A549 (cell line): Measurements from ENCODE around the gene TCN2. TPM values are rescaled to one million over a fixed set of nuclear protein-coding genes. Genes with fewer than 3 reads are reported as not detected.

Experiments used
- ATAC-seq, 2 experiments: fragments of 200-7000 bp in 1 of 2; fragments of >200 bp in 1 of 2; cut with Nextera tagmentation in 1 of 2; cut with Tn5 transposase in 1 of 2; 3 replicates each; pipeline versions ENCODE4 v1.8.0 to v1.9.1; 2018 to 2020; ENCODE audit warnings: mild to moderate bottlenecking in 1 of 2, moderate library complexity in 1 of 2
- CTCF ChIA-PET: fragments of 300-600 bp; sonication (Branson Sonifier 250); formaldehyde crosslinking; extraction: SDS; loops from one replicate; lab custom pipeline; 2021; ENCODE audit warnings: antibody characterized with exemption, inconsistent platforms; lab: Yijun Ruan, JAX
- POLR2A ChIA-PET: fragments of 350-600 bp; formaldehyde crosslinking; extraction: SDS; loops from one replicate; lab custom pipeline; 2021; ENCODE audit warnings: antibody characterized with exemption, inconsistent platforms; lab: Yijun Ruan, JAX
- DNase-seq, 2 experiments: peaks; one replicate each; pipeline versions ENCODE4 v3.0.0 to v3.0.0-alpha.2; 2011 to 2016; ENCODE audit warnings: low read depth in 1 of 2, low spot score in 1 of 2
- FAIRE-seq: peaks from 2 replicates; lab custom pipeline; 2011; peaks lifted over from hg19 to GRCh38; lab: Jason Lieb, UNC
- H3K27ac ChIP-seq, 2 experiments: fragments of >200 bp; sonication (Bioruptor Twin); formaldehyde crosslinking; 3 replicates each; pipeline ENCODE4 v1.5.1; 2016 to 2017
- H3K4me1 ChIP-seq: fragments of >200 bp; sonication (Bioruptor Twin); formaldehyde crosslinking; 3 replicates; pipeline ENCODE4 v1.6.1; 2016
- H3K4me2 ChIP-seq: fragments of >200 bp; sonication (Bioruptor Twin); formaldehyde crosslinking; 3 replicates; pipeline ENCODE4 v1.6.1; 2016
- H3K4me3 ChIP-seq: fragments of >200 bp; sonication (Bioruptor Twin); formaldehyde crosslinking; 3 replicates; pipeline ENCODE4 v1.5.1; 2016
- H3K9me3 ChIP-seq: fragments of >200 bp; sonication (Bioruptor Twin); formaldehyde crosslinking; 3 replicates; pipeline ENCODE4 v1.6.1; 2016
- CBX2 ChIP-seq: fragments of 200-600 bp; sonication (generic); IDR thresholded peaks from 2 replicates; pipeline ENCODE4 v1.6.1; 2016; ENCODE audit warnings: low read depth, mild to moderate bottlenecking, borderline replicate concordance
- CHD2 ChIP-seq: fragments of 150-350 bp; IDR thresholded peaks from 2 replicates; pipeline ENCODE4 v1.6.1; 2014; ENCODE audit warnings: low read length; ENCODE audit not compliant: partially characterized antibody
- FOSB ChIP-seq: fragments of 250-450 bp; sonication (Bioruptor Pico); IDR thresholded peaks from 2 replicates; pipeline ENCODE4 v1.5.0; 2020; ENCODE audit warnings: mild to moderate bottlenecking, moderate library complexity
- FOSL2 ChIP-seq, 2 experiments: fragments of 450-650 bp in 1 of 2; fragments of >200 bp in 1 of 2; sonication (Bioruptor Twin) in 1 of 2; formaldehyde crosslinking; IDR thresholded peaks; 2 replicates each; pipeline versions ENCODE4 v1.5.0 to v1.6.1; 2016 to 2020; ENCODE audit warnings: mild to moderate bottlenecking in 1 of 2, moderate library complexity in 1 of 2
- FOXS1 ChIP-seq: fragments of 250-450 bp; sonication (Bioruptor Pico); IDR thresholded peaks from 2 replicates; pipeline ENCODE4 v1.5.0; 2020; ENCODE audit warnings: mild to moderate bottlenecking, moderate library complexity
- HDAC2 ChIP-seq: fragments of 200-600 bp; sonication (generic); IDR thresholded peaks from 2 replicates; pipeline ENCODE4 v1.6.1; 2016
- HOXA7 ChIP-seq: fragments of 250-450 bp; sonication (Bioruptor Pico); IDR thresholded peaks from 2 replicates; pipeline ENCODE4 v1.5.0; 2020; ENCODE audit warnings: mild to moderate bottlenecking, moderate library complexity
- HOXB5 ChIP-seq: fragments of 250-450 bp; sonication (Bioruptor Pico); IDR thresholded peaks from 2 replicates; pipeline ENCODE4 v1.5.0; 2020; ENCODE audit warnings: mild to moderate bottlenecking, moderate library complexity
- JUN ChIP-seq, 2 experiments: fragments of >200 bp; sonication (Bioruptor Twin); formaldehyde crosslinking; IDR thresholded peaks; 2 replicates in 1 of 2; 3 replicates in 1 of 2; pipeline ENCODE4 v1.6.1; 2016 to 2017
- JUNB ChIP-seq: fragments of >200 bp; sonication (Bioruptor Twin); formaldehyde crosslinking; IDR thresholded peaks from 2 replicates; pipeline ENCODE4 v1.6.1; 2016
- MAFK ChIP-seq: fragments of 450-650 bp; IDR thresholded peaks from 2 replicates; pipeline ENCODE4 v1.6.1; 2014; ENCODE audit not compliant: partially characterized antibody
- NR3C1 ChIP-seq: fragments of >200 bp; sonication (Bioruptor Twin); formaldehyde crosslinking; IDR thresholded peaks from 3 replicates; pipeline ENCODE4 v1.6.1; 2017
- POLR2A ChIP-seq: IDR thresholded peaks from 2 replicates; pipeline ENCODE4 v1.6.1; 2012; ENCODE audit warnings: mild to moderate bottlenecking, low read length
- RCOR1 ChIP-seq: fragments of 150-350 bp; IDR thresholded peaks from 2 replicates; pipeline ENCODE4 v1.6.1; 2014; ENCODE audit warnings: antibody characterized with exemption, low read length, low read depth
- RFX5 ChIP-seq: fragments of 450-650 bp; IDR thresholded peaks from 2 replicates; pipeline ENCODE4 v1.7.1; 2014; ENCODE audit warnings: antibody characterized with exemption, mild to moderate bottlenecking, moderate library complexity
- SREBF2 ChIP-seq: fragments of 450-650 bp; IDR thresholded peaks from 2 replicates; pipeline ENCODE4 v1.6.1; 2014; ENCODE audit warnings: mild to moderate bottlenecking, moderate library complexity
- TFCP2L1 ChIP-seq: fragments of 250-450 bp; sonication (Bioruptor Pico); IDR thresholded peaks from 2 replicates; pipeline ENCODE4 v1.5.0; 2021; ENCODE audit warnings: mild to moderate bottlenecking
- ZC3H11A ChIP-seq: fragments of 450-650 bp; IDR thresholded peaks from 2 replicates; pipeline ENCODE4 v1.6.1; 2014; ENCODE audit warnings: antibody characterized with exemption, mild to moderate bottlenecking
- ZFP36 ChIP-seq: fragments of 450-650 bp; IDR thresholded peaks from 2 replicates; pipeline ENCODE4 v1.6.1; 2014; ENCODE audit warnings: borderline replicate concordance; ENCODE audit not compliant: partially characterized antibody
- WGBS: methylation state at CpG from one replicate; pipeline ENCODE4 v1.1.6; 2017; ENCODE audit errors: missing lambda C conversion rate; 5-methylcytosine and 5-hydroxymethylcytosine counted together
- polyA plus RNA-seq, 4 experiments: library from polyadenylated mRNA; depleted of rRNA in 3 of 4; stranded (reverse); fragments of >200 nt; fragmentation: RNase III in 1 of 4; extraction: RNeasy Plus Mini Kit Qiagen cat#74134 plus additional on column Dnase treatment in 1 of 4; gene quantifications; 2 replicates in 3 of 4; 3 replicates in 1 of 4; pipeline ENCODE4 v1.2.3, GENCODE V29; 2011 to 2017
- TF ChIP-seq, protein P1 (sequence below): fragments of >200 bp; sonication (Bioruptor Twin); formaldehyde crosslinking; IDR thresholded peaks from 3 replicates; pipeline ENCODE4 v1.5.1; 2016
- TF ChIP-seq, protein P2 (sequence below): IDR thresholded peaks from 2 replicates; pipeline ENCODE4 v1.6.1; 2012
- TF ChIP-seq, protein P3 (sequence below): fragments of >200 bp; sonication (Bioruptor Twin); formaldehyde crosslinking; IDR thresholded peaks from 2 replicates; pipeline ENCODE4 v1.6.1; 2016
- TF ChIP-seq, protein P4 (sequence below): fragments of >200 bp; sonication (Bioruptor Twin); formaldehyde crosslinking; IDR thresholded peaks from 3 replicates; pipeline ENCODE4 v1.6.1; 2016
- TF ChIP-seq, protein P5 (sequence below): fragments of 200-600 bp; sonication (generic); IDR thresholded peaks from 2 replicates; pipeline ENCODE4 v1.6.1; 2016; ENCODE audit warnings: antibody characterized with exemption, mild to moderate bottlenecking, moderate library complexity

The TCN2 gene
- polyA plus RNA-seq, 2 of the 4 experiments (the other 2 are of a cell fraction) = 3.9 to 4.3 TPM

DNA sequence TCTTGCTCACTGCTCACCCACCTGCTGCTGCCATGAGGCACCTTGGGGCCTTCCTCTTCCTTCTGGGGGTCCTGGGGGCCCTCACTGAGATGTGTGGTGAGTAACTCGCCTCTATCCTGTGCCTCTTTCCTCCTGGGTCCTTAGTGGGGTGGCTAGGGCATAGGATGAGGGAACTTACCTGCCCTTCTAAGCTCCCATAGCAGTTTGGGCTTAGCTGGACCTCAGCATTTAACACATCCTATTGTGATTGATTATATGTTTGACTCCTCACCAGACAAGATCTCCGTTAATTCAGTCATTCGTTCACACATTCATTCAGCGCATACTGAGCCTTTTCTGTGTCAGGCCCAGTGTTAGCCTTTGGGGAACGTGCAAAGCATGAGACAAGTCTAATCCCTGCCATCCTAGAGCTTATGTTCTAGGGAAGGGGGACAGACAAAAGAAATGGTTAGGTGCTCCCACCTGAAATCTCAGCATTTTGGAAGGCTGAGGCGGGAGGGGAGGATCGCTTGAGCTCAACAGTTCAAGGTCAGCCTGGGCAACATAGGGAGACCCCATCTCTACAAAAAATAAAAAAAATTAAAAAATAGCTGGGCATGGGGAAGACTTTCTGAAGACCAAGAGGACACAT is 441 bp downstream of the TCN2 start (continued):
- no peak for TF ChIP-seq CHD2
- TF ChIP-seq ZC3H11A = no peak

DNA sequence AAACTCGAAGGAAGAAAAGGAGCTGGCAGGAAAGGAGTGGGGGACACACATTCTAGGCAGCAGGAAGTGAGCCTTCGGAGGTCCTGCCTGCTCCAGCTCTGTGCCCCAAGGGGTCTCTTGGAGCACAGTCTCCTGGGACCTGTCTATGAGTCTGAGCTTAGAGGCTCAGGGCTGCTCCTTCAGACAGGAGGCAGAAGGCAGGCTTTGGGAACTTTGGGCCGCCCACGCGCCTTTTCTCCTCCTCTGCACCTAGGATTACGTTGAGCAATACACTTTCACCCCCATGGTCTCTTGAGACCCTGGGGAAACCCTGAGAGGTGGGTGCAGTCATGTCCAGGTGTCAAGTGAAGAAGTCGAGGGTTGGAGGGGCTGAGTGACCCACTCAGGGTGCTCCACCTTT is 965 bp downstream of the TCN2 start:
- H3K4me2 ChIP-seq = no peak overlapping the region; the same call in 2 of the 3 replicates
- H3K27ac ChIP-seq = peak overlapping the region in 1 of 2 experiments; percentile 90; a peak in 4 of 6 replicates
- no peaks in the 10 kb centered on the region for H3K9me3 ChIP-seq
- POLR2A ChIA-PET = interaction anchor here (0.5 kb wide), 1 partner anchor 209 kb away, joined by 3 read pairs; no protein-coding TSS in a partner anchor
- DNase-seq = no peak
- CTCF ChIA-PET = interaction anchor here (1.3 to 4.0 kb wide), 4 partner anchors 10 to 148 kb away, joined by 5 to 27 read pairs (median 9); partner anchors contain the start of gene SLC35E4
- H3K4me1 ChIP-seq = peaks cover 32% of the 10 kb centered on the region
- WGBS = 91% methylated on average over 7 of the region's 7 CpGs
- FAIRE-seq = no peak
- H3K4me3 ChIP-seq = no peak overlapping the region
- no peak for ATAC-seq
- no peak for TF ChIP-seq MAFK
- TF ChIP-seq ZFP36 = no peak
- no peak for TF ChIP-seq RCOR1
- no peak for TF ChIP-seq NR3C1
- TF ChIP-seq FOSB = no peak
- TF ChIP-seq, protein P1, sequence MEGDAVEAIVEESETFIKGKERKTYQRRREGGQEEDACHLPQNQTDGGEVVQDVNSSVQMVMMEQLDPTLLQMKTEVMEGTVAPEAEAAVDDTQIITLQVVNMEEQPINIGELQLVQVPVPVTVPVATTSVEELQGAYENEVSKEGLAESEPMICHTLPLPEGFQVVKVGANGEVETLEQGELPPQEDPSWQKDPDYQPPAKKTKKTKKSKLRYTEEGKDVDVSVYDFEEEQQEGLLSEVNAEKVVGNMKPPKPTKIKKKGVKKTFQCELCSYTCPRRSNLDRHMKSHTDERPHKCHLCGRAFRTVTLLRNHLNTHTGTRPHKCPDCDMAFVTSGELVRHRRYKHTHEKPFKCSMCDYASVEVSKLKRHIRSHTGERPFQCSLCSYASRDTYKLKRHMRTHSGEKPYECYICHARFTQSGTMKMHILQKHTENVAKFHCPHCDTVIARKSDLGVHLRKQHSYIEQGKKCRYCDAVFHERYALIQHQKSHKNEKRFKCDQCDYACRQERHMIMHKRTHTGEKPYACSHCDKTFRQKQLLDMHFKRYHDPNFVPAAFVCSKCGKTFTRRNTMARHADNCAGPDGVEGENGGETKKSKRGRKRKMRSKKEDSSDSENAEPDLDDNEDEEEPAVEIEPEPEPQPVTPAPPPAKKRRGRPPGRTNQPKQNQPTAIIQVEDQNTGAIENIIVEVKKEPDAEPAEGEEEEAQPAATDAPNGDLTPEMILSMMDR = no peak
- no peak for TF ChIP-seq HDAC2
- TF ChIP-seq, protein P2, sequence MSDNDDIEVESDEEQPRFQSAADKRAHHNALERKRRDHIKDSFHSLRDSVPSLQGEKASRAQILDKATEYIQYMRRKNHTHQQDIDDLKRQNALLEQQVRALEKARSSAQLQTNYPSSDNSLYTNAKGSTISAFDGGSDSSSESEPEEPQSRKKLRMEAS = no peak
- no peak for TF ChIP-seq CBX2
- TF ChIP-seq JUNB = no peak
- TF ChIP-seq, protein P3, sequence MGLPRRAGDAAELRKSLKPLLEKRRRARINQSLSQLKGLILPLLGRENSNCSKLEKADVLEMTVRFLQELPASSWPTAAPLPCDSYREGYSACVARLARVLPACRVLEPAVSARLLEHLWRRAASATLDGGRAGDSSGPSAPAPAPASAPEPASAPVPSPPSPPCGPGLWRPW = no peak
- TF ChIP-seq HOXB5 (CRISPR knock-in tag) = no peak
- TF ChIP-seq POLR2A = no peak
- TF ChIP-seq RFX5 = no peak
- no peak for TF ChIP-seq JUN (IDR thresholded peaks at IDR 0.05)
- TF ChIP-seq SREBF2 = no peak
- TF ChIP-seq ZC3H11A = no peak
- no peak for TF ChIP-seq HOXA7 (CRISPR knock-in tag)
- TF ChIP-seq TFCP2L1 (CRISPR knock-in tag) = no peak
- TF ChIP-seq, protein P4, sequence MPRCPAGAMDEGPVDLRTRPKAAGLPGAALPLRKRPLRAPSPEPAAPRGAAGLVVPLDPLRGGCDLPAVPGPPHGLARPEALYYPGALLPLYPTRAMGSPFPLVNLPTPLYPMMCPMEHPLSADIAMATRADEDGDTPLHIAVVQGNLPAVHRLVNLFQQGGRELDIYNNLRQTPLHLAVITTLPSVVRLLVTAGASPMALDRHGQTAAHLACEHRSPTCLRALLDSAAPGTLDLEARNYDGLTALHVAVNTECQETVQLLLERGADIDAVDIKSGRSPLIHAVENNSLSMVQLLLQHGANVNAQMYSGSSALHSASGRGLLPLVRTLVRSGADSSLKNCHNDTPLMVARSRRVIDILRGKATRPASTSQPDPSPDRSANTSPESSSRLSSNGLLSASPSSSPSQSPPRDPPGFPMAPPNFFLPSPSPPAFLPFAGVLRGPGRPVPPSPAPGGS = no peak

DNA sequence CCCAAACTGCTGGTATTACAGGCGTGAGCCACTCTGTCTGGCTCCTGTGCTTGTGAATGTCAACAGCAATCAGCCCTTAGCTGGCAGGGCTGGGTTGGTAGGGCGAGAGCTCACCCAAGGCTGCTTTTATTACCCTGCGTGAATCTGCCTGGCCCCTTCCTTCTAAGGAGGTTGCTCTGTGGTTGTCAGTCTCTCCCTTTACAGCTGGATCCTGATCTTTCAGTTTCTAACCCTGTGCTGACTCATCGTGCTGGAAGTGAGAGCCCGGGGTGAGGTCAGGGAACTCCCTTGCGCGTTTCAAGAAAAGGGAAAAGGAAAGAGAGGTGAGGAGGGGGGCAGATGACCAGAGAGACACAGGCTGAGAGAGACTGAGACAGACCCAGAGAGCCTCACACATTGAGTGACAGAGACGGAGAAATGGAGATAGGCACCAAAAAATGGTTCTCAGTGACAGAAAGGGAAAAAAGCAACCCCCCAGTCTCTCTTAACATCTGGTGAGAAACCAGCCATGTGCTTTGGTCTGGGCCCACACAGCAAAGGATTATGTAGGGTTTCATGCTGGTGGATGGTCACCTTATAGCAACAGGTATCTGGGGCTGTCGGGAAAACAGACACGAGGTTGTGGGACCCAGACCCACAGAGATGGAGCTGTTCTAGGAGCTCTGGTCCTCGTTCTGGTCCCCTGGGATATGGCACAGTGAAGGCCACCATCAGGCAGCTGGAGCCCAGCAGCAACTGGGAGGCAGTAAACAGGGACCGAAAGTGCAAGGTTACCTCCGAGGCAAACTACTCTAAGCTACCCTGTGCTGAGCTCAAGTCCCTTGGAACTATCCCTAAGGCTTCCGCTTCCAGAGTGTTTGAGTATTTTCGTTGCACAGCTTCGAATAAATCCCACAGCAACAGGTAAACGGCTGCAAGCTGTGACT is 2.5 kb downstream of the TCN2 start:
- TF ChIP-seq HDAC2 (no peak), JUN (IDR thresholded peaks at IDR 0.05) (no peak), MAFK (peak; percentile 79), FOSL2 (IDR thresholded peaks at IDR 0.05) (no peak), FOSL2 (CRISPR knock-in tag; IDR thresholded peaks at IDR 0.05) (peak; percentile 49), FOXS1 (CRISPR knock-in tag) (no peak)
- TF ChIP-seq, protein P5, sequence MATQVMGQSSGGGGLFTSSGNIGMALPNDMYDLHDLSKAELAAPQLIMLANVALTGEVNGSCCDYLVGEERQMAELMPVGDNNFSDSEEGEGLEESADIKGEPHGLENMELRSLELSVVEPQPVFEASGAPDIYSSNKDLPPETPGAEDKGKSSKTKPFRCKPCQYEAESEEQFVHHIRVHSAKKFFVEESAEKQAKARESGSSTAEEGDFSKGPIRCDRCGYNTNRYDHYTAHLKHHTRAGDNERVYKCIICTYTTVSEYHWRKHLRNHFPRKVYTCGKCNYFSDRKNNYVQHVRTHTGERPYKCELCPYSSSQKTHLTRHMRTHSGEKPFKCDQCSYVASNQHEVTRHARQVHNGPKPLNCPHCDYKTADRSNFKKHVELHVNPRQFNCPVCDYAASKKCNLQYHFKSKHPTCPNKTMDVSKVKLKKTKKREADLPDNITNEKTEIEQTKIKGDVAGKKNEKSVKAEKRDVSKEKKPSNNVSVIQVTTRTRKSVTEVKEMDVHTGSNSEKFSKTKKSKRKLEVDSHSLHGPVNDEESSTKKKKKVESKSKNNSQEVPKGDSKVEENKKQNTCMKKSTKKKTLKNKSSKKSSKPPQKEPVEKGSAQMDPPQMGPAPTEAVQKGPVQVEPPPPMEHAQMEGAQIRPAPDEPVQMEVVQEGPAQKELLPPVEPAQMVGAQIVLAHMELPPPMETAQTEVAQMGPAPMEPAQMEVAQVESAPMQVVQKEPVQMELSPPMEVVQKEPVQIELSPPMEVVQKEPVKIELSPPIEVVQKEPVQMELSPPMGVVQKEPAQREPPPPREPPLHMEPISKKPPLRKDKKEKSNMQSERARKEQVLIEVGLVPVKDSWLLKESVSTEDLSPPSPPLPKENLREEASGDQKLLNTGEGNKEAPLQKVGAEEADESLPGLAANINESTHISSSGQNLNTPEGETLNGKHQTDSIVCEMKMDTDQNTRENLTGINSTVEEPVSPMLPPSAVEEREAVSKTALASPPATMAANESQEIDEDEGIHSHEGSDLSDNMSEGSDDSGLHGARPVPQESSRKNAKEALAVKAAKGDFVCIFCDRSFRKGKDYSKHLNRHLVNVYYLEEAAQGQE = no peak
- ATAC-seq = peak; percentile 28 to 60; a peak in 3 of 6 replicates
- peak overlapping the region; percentile 65 to 90 for H3K27ac ChIP-seq

More for the DNA sequence above, 2.5 kb downstream of the TCN2 start:
- peak overlapping the region; percentile 76 for H3K4me2 ChIP-seq
- peak; percentile 59 to 78 for DNase-seq
- no peak for FAIRE-seq
- ChIA-PET CTCF (interaction anchor here (0.5 to 4.0 kb wide), 6 partner anchors 9 to 154 kb away, joined by 3 to 27 read pairs (median 6); partner anchors contain the start of gene SLC35E4), POLR2A (no interaction called here)
- H3K4me3 ChIP-seq = no peak overlapping the region
- H3K4me1 ChIP-seq = peaks cover 32% of the 10 kb centered on the region
- 63% methylated on average over 14 of the region's 17 CpGs for WGBS
- H3K9me3 ChIP-seq = no peaks in the 10 kb centered on the region
